Measurements from ENCODE around the gene SIK2.
A peak's percentile ranks its signal among the peaks of the same experiment; 100 is the strongest.

Gene SIK2

DNA sequence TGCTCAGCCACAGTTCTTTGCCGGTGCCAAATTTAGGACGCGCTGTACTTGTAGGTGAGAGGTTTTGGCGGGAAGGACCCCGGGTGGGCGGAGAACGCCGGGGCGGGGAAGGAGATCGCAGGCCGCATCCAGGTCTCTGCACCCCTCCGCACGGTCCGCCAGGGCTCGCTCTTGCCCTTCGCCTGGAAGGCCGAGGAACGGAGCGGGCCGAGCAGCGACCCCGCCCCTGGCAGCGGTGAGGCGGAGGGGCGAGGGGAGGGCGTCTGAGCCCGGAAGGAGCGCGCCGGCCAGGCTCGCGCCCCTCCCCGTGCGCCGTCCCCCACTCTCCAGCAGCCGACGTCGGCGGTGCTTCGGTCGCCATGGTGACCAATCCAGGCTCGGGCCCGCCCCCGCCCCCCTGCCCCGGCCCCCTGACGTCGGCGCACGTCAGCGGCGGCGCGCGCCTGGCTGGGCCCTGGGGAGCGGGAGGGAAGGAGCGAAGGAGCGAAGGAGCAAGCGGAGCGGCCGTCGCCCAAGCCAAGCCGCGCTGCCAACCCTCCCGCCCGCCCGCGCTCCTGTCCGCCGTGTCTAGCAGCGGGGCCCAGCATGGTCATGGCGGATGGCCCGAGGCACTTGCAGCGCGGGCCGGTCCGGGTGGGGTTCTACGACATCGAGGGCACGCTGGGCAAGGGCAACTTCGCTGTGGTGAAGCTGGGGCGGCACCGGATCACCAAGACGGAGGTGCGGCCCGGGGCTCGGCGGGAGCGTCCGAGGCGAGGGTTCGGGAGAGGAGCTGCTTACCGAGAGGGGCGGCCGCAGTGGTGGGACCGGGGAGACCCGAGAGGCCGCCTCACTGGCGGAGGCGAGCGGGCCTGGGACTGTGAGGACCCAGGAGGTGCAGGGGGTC is at the start of gene SIK2:
Gene SIK2 (plus strand): TSS at position 471 of the 886 bp plus-strand sequence. CDS start 115 bp downstream, at position 586.
- Histone ChIP-seq H3K9me3 (ENCODE audit: low read length) (no peaks in the 10 kb centered on the region), H3K27ac (ENCODE audit: low read depth, low read length) (peak within 1 kb of the TSS; percentile 66), H3K4me3 (ENCODE audit: low read depth in 1 of 2, low read length in 2 of 2) (peak within 1 kb of the TSS; percentile 47 to 75), H3K9ac (ENCODE audit: low read length) (peak within 1 kb of the TSS; percentile 73), H3K36me3 (ENCODE audit: insufficient read depth, low read length) (no peaks in the 10 kb centered on the region), H3K27me3 (ENCODE audit: control insufficient read depth in 1 of 2, insufficient read depth in 2 of 2, low read length in 2 of 2) (no peaks in the 10 kb centered on the region), H3K4me1 (ENCODE audit: insufficient read depth, low read length) (peaks cover 25% of the 10 kb centered on the region)

DNA sequence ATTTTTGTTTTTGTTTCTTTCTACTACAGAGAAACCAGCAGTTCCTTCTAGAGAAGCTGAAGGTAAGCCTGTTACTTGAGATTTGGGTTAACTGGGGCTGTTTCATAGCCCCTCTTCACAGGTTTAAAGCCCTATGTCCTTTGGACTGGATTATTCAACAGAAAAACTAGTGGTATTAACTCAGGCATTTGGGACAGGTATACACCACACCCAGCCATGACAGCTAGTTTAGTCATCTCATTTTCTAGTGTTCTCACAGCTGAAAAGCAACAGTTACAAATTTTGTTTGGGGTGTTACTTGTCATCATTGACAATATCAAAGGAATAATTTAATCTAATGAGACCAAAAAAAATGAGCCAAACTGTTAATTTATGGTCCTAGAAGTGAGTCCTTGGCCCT is 47.7 kb upstream of the SIK2 start:
- Histone ChIP-seq H3K9me3 (ENCODE audit: low read length) (no peaks in the 10 kb centered on the region), H3K36me3 (ENCODE audit: insufficient read depth, low read length) (peaks cover 10% of the 10 kb centered on the region), H3K4me1 (ENCODE audit: insufficient read depth, low read length) (peaks cover 8% of the 10 kb centered on the region), H3K27ac (ENCODE audit: low read depth, low read length) (no peak overlapping the region), H3K4me3 (ENCODE audit: low read depth in 1 of 2, low read length in 2 of 2) (no peak overlapping the region), H3K9ac (ENCODE audit: low read length) (no peak overlapping the region), H3K27me3 (ENCODE audit: control insufficient read depth in 1 of 2, insufficient read depth in 2 of 2, low read length in 2 of 2) (no peaks in the 10 kb centered on the region)

DNA sequence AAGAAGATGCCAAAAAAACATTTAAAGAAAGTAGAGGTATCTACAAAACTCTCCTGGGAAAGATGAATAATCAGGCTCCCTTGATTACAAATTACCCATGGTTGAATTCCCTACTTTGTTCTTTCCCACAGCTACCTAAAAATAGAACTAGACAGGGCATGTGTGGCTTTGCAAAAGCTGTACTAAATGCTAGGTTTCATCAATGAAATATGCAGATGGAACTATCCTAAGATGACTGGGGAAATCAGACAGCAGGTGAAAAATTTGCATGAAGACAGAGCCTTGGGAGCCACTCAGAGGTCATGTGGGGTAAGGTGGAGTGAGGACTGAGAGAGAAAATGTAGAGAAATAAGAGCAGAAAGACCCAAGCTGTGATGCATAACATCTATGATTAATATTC is 47.0 kb upstream of the SIK2 start:
- no peak overlapping the region for H3K27ac ChIP-seq (ENCODE audit: low read depth, low read length)
- H3K4me1 ChIP-seq (ENCODE audit: insufficient read depth, low read length), result peaks cover 8% of the 10 kb centered on the region
- peaks cover 15% of the 10 kb centered on the region for H3K36me3 ChIP-seq (ENCODE audit: insufficient read depth, low read length)
- no peaks in the 10 kb centered on the region for H3K27me3 ChIP-seq (ENCODE audit: control insufficient read depth in 1 of 2, insufficient read depth in 2 of 2, low read length in 2 of 2)
- no peak overlapping the region for H3K4me3 ChIP-seq (ENCODE audit: low read depth in 1 of 2, low read length in 2 of 2)
- no peaks in the 10 kb centered on the region for H3K9me3 ChIP-seq (ENCODE audit: low read length)
- no peak overlapping the region for H3K9ac ChIP-seq (ENCODE audit: low read length)

DNA sequence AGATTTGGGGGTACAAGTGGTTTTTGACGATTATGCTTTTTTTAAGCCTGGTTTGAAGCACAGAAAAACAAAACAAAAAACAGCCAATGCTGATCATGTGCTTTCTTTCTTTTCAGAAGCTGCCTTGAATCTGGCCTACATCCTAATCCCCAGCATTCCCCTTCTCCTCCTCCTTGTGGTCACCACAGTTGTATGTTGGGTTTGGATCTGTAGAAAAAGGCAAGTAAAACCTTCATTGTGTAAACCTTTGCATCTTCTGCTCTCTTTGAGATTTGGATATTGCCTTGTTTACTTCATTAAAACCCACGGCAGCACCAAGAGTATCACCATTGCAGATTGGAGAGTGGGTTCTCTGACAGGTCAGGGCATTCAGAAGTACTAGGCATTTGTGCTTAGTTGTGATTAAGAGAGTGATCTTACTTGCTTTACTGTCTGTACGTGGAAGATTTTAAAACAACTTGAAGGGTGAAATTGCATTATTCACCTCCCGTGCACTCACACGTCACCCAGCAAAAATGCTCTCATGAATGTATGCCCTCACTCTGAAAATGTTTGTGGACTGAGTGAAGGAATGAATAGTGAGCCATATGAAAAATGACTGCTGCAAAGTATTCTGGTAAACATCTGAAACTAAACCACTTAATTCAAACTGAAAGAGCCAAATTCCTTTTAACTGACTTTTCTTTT is 44.7 kb upstream of the SIK2 start:
- H3K9ac ChIP-seq (ENCODE audit: low read length), result no peak overlapping the region
- peak overlapping the region; percentile 10 for H3K27ac ChIP-seq (ENCODE audit: low read depth, low read length)
- no peaks in the 10 kb centered on the region for H3K27me3 ChIP-seq (ENCODE audit: control insufficient read depth in 1 of 2, insufficient read depth in 2 of 2, low read length in 2 of 2)
- no peaks in the 10 kb centered on the region for H3K9me3 ChIP-seq (ENCODE audit: low read length)
- H3K4me3 ChIP-seq (ENCODE audit: low read depth in 1 of 2, low read length in 2 of 2), result no peak overlapping the region
- peaks cover 8% of the 10 kb centered on the region for H3K4me1 ChIP-seq (ENCODE audit: insufficient read depth, low read length)
- H3K36me3 ChIP-seq (ENCODE audit: insufficient read depth, low read length), result peaks cover 18% of the 10 kb centered on the region

DNA sequence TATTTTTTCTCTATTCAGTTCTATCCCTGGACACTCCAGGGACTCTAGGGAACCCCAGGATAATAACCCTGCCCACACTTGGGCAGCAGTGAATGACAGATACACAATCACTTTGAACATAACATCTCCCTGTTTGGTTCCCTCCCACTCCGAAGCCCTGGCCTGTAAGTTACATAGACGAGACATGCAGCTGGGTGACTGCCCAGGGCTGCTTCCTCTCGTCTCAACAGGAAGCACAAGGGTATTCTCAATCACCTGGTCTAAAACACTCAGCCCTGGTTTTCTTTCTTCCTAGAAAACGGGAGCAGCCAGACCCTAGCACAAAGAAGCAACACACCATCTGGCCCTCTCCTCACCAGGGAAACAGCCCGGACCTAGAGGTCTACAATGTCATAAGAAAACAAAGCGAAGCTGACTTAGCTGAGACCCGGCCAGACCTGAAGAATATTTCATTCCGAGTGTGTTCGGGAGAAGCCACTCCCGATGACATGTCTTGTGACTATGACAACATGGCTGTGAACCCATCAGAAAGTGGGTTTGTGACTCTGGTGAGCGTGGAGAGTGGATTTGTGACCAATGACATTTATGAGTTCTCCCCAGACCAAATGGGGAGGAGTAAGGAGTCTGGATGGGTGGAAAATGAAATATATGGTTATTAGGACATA is 42.3 kb upstream of the SIK2 start:
- no peak overlapping the region for H3K9ac ChIP-seq (ENCODE audit: low read length)
- peaks cover 14% of the 10 kb centered on the region for H3K36me3 ChIP-seq (ENCODE audit: insufficient read depth, low read length)
- H3K27ac ChIP-seq (ENCODE audit: low read depth, low read length), result no peak overlapping the region
- H3K27me3 ChIP-seq (ENCODE audit: control insufficient read depth in 1 of 2, insufficient read depth in 2 of 2, low read length in 2 of 2), result no peaks in the 10 kb centered on the region
- H3K4me3 ChIP-seq (ENCODE audit: low read depth in 1 of 2, low read length in 2 of 2), result no peak overlapping the region
- peaks cover 8% of the 10 kb centered on the region for H3K4me1 ChIP-seq (ENCODE audit: insufficient read depth, low read length)
- H3K9me3 ChIP-seq (ENCODE audit: low read length), result no peaks in the 10 kb centered on the region

DNA sequence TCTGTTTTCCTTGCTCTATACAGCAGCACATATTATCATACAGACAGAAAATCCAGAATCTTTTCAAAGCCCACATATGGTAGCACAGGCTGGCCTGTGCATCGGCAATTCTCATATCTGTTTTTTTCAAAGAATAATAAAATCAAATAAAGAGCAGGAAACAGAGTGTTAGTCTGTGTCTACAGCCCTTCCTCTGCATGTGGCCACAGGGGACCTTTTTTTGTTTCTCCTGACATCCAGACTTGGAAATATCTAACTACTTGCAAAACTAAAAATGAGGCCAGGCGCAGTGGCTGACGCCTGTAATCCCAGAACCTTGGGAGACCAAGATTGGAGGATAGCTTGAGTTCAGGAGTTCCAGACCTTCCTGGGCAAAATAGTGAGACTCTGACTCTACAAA is 41.4 kb upstream of the SIK2 start:
- no peak overlapping the region for H3K4me3 ChIP-seq (ENCODE audit: low read depth in 1 of 2, low read length in 2 of 2)
- H3K9me3 ChIP-seq (ENCODE audit: low read length), result no peaks in the 10 kb centered on the region
- H3K27ac ChIP-seq (ENCODE audit: low read depth, low read length), result no peak overlapping the region

DNA sequence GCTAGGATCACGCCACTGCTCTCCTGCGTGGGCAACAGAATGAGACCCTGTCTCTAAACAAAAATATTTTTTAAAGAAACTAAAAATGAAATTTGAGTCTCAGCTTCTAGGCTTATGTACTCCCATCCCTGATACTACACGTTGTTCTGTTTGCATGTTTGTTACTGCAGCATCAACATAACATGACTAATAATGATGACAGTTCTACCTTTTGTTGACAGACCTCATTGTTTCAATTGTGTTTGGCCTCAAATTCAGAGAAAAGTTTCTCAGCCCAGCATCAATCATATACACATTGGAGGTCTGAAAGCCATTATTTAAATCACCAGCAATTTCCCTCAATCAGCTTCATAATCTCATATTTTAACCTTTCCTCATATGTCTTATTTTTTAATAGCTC is 40.9 kb upstream of the SIK2 start:
- Histone ChIP-seq H3K27me3 (ENCODE audit: control insufficient read depth in 1 of 2, insufficient read depth in 2 of 2, low read length in 2 of 2) (no peaks in the 10 kb centered on the region), H3K4me3 (ENCODE audit: low read depth in 1 of 2, low read length in 2 of 2) (no peak overlapping the region), H3K4me1 (ENCODE audit: insufficient read depth, low read length) (peaks cover 8% of the 10 kb centered on the region), H3K36me3 (ENCODE audit: insufficient read depth, low read length) (peaks cover 14% of the 10 kb centered on the region), H3K27ac (ENCODE audit: low read depth, low read length) (no peak overlapping the region), H3K9me3 (ENCODE audit: low read length) (no peaks in the 10 kb centered on the region), H3K9ac (ENCODE audit: low read length) (no peak overlapping the region)

More for the DNA sequence above, 41.4 kb upstream of the SIK2 start:
- peaks cover 8% of the 10 kb centered on the region for H3K4me1 ChIP-seq (ENCODE audit: insufficient read depth, low read length)
- no peaks in the 10 kb centered on the region for H3K27me3 ChIP-seq (ENCODE audit: control insufficient read depth in 1 of 2, insufficient read depth in 2 of 2, low read length in 2 of 2)
- H3K36me3 ChIP-seq (ENCODE audit: insufficient read depth, low read length), result peaks cover 14% of the 10 kb centered on the region
- H3K9ac ChIP-seq (ENCODE audit: low read length), result no peak overlapping the region

DNA sequence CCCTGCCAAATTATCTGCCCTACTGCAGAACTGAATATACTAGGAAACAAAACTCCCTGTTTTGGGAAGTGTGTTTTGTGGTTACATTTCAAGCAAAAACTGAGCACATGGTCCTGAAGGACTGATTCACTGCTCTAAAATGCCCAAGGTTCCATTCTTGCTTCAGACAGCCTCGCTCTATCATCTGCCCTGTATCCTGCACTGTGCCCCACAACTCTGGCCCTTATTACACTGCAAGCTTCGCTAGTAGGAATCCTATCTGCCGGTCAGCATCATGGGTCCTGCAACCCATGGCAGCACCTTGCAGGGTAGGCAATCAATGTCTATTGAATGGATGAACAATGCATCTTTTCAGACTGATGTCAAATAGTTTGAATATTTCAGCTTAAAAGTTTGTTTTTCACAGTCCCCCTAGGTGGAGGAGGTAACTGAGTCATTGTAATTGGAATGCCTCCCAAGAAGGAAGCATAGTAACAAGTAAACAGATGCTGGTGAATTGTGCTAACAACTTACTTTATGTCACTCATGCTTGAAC is 40.4 kb upstream of the SIK2 start:
- Histone ChIP-seq H3K36me3 (ENCODE audit: insufficient read depth, low read length) (peaks cover 9% of the 10 kb centered on the region), H3K9me3 (ENCODE audit: low read length) (no peaks in the 10 kb centered on the region), H3K9ac (ENCODE audit: low read length) (no peak overlapping the region), H3K27ac (ENCODE audit: low read depth, low read length) (no peak overlapping the region), H3K4me3 (ENCODE audit: low read depth in 1 of 2, low read length in 2 of 2) (no peak overlapping the region), H3K4me1 (ENCODE audit: insufficient read depth, low read length) (peaks cover 8% of the 10 kb centered on the region), H3K27me3 (ENCODE audit: control insufficient read depth in 1 of 2, insufficient read depth in 2 of 2, low read length in 2 of 2) (no peaks in the 10 kb centered on the region)

DNA sequence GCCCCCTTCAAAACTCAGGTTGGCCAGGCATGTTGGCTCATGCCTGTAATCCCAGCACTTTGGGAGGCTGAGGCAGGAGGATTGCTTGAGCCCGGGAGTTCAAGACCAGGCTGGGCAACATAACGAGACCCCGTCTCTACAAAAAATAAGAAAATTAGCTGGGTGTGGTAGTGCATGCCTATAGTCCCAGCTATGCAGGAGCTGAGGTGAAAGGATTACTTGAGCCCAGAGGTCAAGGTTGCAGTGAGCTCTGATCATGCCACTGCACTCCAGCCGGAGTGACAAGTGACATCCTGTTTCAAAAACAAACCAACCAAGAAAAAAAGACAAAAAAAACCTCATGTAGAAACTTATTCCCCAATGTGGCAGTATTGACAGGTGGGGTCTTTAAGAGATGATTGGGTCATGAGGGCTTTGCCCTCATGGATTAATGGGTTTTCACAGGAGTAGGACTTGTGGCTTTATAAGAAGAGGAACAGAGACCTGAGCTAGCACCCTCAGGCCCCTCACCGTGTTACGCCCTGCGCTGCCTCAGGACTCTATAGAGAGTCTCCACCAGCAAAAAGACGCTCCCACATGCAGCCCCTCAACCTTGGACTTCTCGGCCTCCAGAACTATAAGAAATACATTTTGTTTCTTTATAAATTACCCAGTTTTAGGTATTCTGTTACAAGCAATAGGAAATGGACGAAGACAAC is 39.4 kb upstream of the SIK2 start:
- Histone ChIP-seq H3K36me3 (ENCODE audit: insufficient read depth, low read length) (peaks cover 8% of the 10 kb centered on the region), H3K27ac (ENCODE audit: low read depth, low read length) (no peak overlapping the region), H3K27me3 (ENCODE audit: control insufficient read depth in 1 of 2, insufficient read depth in 2 of 2, low read length in 2 of 2) (no peaks in the 10 kb centered on the region), H3K9me3 (ENCODE audit: low read length) (no peaks in the 10 kb centered on the region), H3K4me1 (ENCODE audit: insufficient read depth, low read length) (no peaks in the 10 kb centered on the region), H3K9ac (ENCODE audit: low read length) (no peak overlapping the region), H3K4me3 (ENCODE audit: low read depth in 1 of 2, low read length in 2 of 2) (no peak overlapping the region)

DNA sequence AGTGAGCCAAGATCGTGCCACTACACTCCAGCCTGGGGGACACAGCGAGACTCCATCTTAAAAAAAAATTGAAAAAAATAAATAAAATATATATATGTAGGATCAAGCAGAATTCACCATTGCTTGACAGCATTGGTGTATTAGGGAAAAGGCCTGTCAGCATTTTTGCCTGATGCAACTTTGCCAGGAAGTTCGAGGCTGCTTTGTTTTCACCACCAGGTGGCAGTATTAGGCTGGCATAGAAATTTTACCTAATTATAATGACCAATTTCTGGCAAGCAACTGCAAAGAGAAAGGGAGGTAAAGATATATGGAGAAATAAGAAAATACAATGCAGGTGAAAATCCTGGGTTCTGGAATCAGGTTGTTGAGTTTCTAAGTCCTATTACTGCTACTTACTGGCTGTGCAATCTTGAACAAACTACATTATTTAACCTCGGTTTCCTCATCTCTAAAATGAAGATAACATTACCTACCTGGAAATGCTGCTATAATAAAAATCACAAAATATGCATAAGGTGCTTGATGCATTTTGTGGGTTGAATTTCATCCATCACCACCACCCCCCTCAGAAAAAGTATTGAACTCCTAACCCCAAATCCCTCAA is 37.0 kb upstream of the SIK2 start:
- H3K4me1 ChIP-seq (ENCODE audit: insufficient read depth, low read length), result no peaks in the 10 kb centered on the region
- no peak overlapping the region for H3K4me3 ChIP-seq (ENCODE audit: low read depth in 1 of 2, low read length in 2 of 2)
- peaks cover 4% of the 10 kb centered on the region for H3K36me3 ChIP-seq (ENCODE audit: insufficient read depth, low read length)
- H3K9ac ChIP-seq (ENCODE audit: low read length), result no peak overlapping the region
- no peaks in the 10 kb centered on the region for H3K27me3 ChIP-seq (ENCODE audit: control insufficient read depth in 1 of 2, insufficient read depth in 2 of 2, low read length in 2 of 2)
- no peaks in the 10 kb centered on the region for H3K9me3 ChIP-seq (ENCODE audit: low read length)
- H3K27ac ChIP-seq (ENCODE audit: low read depth, low read length), result no peak overlapping the region

Measured in muscle layer of colon (tissue), 2 donors.